ENCODE measurements around the gene PFDN4. TPM values are rescaled to one million over a fixed set of nuclear protein-coding genes. Genes with fewer than 3 reads are reported as not detected.

Gene PFDN4
- total RNA-seq, 4 donors from 2014 or later: 36.8 to 90.2 (median 64.8) TPM

- ATAC-seq: no peak
- intact Hi-C loops (cut with DNase I; ENCODE audit: low total_unique reads): no loop called here
- H3K27ac ChIP-seq: no peak overlapping the region
- no peaks in the 10 kb centered on the region for H3K27me3 ChIP-seq
- H3K9me3 ChIP-seq: no peaks in the 10 kb centered on the region
- TF ChIP-seq CTCF (IDR thresholded peaks at IDR 0.05 in 4 of 5, conservative IDR thresholded peaks at IDR 0.05 in 1 of 5) (no peak), POLR2A (IDR thresholded peaks at IDR 0.05) (no peak)
- no peak for DNase-seq
- H3K4me3 ChIP-seq: no peak overlapping the region
- H3K4me1 ChIP-seq: no peaks in the 10 kb centered on the region
- in situ Hi-C loops (cut with MboI; ENCODE audit: low sequenced_read_pairs in 4 of 4): loop anchor here in 2 of 4 donors (10.0 kb wide), 1 partner anchor 417 kb away; no protein-coding TSS in a partner anchor
- no peaks in the 10 kb centered on the region for H3K36me3 ChIP-seq
Observed at GRCh38 chr20:54227751-54228150, 19.9 kb downstream of the PFDN4 start.

GRCh38 chr20:54228841-54229240 is 21.0 kb downstream of the PFDN4 start:
- ATAC-seq: no peak
- in situ Hi-C loops (cut with MboI; ENCODE audit: low sequenced_read_pairs in 4 of 4): loop anchor here in 2 of 4 donors (10.0 kb wide), 1 partner anchor 416 kb away; no protein-coding TSS in a partner anchor
- Histone ChIP-seq H3K4me3 (no peak overlapping the region), H3K27ac (no peak overlapping the region), H3K27me3 (no peaks in the 10 kb centered on the region), H3K36me3 (no peaks in the 10 kb centered on the region), H3K9me3 (no peaks in the 10 kb centered on the region), H3K4me1 (no peaks in the 10 kb centered on the region)
- intact Hi-C loops (cut with DNase I; ENCODE audit: low total_unique reads): no loop called here
- TF ChIP-seq POLR2A (IDR thresholded peaks at IDR 0.05) (no peak), CTCF (IDR thresholded peaks at IDR 0.05 in 4 of 5, conservative IDR thresholded peaks at IDR 0.05 in 1 of 5) (no peak)
- DNase-seq: no peak

- no peak for DNase-seq
- in situ Hi-C loops (cut with MboI; ENCODE audit: low sequenced_read_pairs in 4 of 4): loop anchor here in 2 of 4 donors (10.0 kb wide), 1 partner anchor 415 kb away; no protein-coding TSS in a partner anchor
- Histone ChIP-seq H3K36me3 (no peaks in the 10 kb centered on the region), H3K4me1 (no peaks in the 10 kb centered on the region), H3K27me3 (no peaks in the 10 kb centered on the region), H3K27ac (no peak overlapping the region), H3K9me3 (no peaks in the 10 kb centered on the region), H3K4me3 (no peak overlapping the region)
- TF ChIP-seq CTCF (IDR thresholded peaks at IDR 0.05 in 4 of 5, conservative IDR thresholded peaks at IDR 0.05 in 1 of 5) (no peak), POLR2A (IDR thresholded peaks at IDR 0.05) (no peak)
- ATAC-seq: no peak
- intact Hi-C loops (cut with DNase I; ENCODE audit: low total_unique reads): no loop called here
Observed at GRCh38 chr20:54229566-54230160, 21.8 kb downstream of the PFDN4 start.

GRCh38 chr20:54231036-54231435 is 23.1 kb downstream of the PFDN4 start:
- intact Hi-C loops (cut with DNase I; ENCODE audit: low total_unique reads) (no loop called here), in situ Hi-C loops (cut with MboI; ENCODE audit: low sequenced_read_pairs in 4 of 4) (no loop called here)
- ATAC-seq (no peak), DNase-seq (no peak)
- Histone ChIP-seq H3K27me3 (no peaks in the 10 kb centered on the region), H3K4me3 (no peak overlapping the region), H3K36me3 (no peaks in the 10 kb centered on the region), H3K4me1 (no peaks in the 10 kb centered on the region), H3K9me3 (no peaks in the 10 kb centered on the region), H3K27ac (no peak overlapping the region)
- no peak for TF ChIP-seq POLR2A (IDR thresholded peaks at IDR 0.05)
- no peak for TF ChIP-seq CTCF (IDR thresholded peaks at IDR 0.05 in 4 of 5, conservative IDR thresholded peaks at IDR 0.05 in 1 of 5)

- in situ Hi-C loops (cut with MboI; ENCODE audit: low sequenced_read_pairs in 4 of 4): no loop called here
- no peak overlapping the region for H3K4me3 ChIP-seq
- TF ChIP-seq POLR2A (IDR thresholded peaks at IDR 0.05): no peak
- TF ChIP-seq CTCF (IDR thresholded peaks at IDR 0.05 in 4 of 5, conservative IDR thresholded peaks at IDR 0.05 in 1 of 5): no peak
- H3K27me3 ChIP-seq: no peaks in the 10 kb centered on the region
- no peaks in the 10 kb centered on the region for H3K4me1 ChIP-seq
- intact Hi-C loops (cut with DNase I; ENCODE audit: low total_unique reads): no loop called here
- ATAC-seq (no peak), DNase-seq (no peak)
- no peak overlapping the region for H3K27ac ChIP-seq
- no peaks in the 10 kb centered on the region for H3K9me3 ChIP-seq
- H3K36me3 ChIP-seq: no peaks in the 10 kb centered on the region
Observed at GRCh38 chr20:54234991-54235390, 27.1 kb downstream of the PFDN4 start.
